ENCODE data around the gene INSM1. TPM values are rescaled to one million over a fixed set of nuclear protein-coding genes. Genes with fewer than 3 reads are reported as not detected.

Gene INSM1
- total RNA-seq, 5 donors from 2014 or later (not counting 1 experiment from before 2014, with no cell fraction given): not detected

GRCh38 chr20:20412750-20413149 lies 44.8 kb downstream of the INSM1 start:
- no peak for DNase-seq
- Histone ChIP-seq H3K27me3 (replicated peaks in 1 of 2; ENCODE audit: control insufficient read depth in 2 of 2, extremely low read depth in 1 of 2, insufficient read depth in 2 of 2, low read length in 1 of 2) (no peaks in the 10 kb centered on the region), H3K9me3 (no peaks in the 10 kb centered on the region), H3K4me1 (ENCODE audit: control insufficient read depth in 1 of 2, extremely low read depth in 1 of 2, insufficient read depth in 2 of 2, low read length in 2 of 2) (no peaks in the 10 kb centered on the region), H3K4me3 (ENCODE audit: control insufficient read depth in 1 of 2, extremely low read depth in 1 of 2, low read length in 1 of 2) (no peak overlapping the region), H3K27ac (ENCODE audit: low read length) (no peak overlapping the region), H3K36me3 (ENCODE audit: control insufficient read depth in 2 of 2, extremely low read depth in 1 of 2, insufficient read depth in 1 of 2, low read length in 1 of 2) (peaks cover 0 to 15% of the 10 kb centered on the region in 2 donors)
- Mint-ChIP-seq H3K9me3 (no peaks in the 10 kb centered on the region), H3K4me3 (no peak overlapping the region), H3K36me3 (peaks cover 26% of the 10 kb centered on the region), H3K27ac (no peak overlapping the region), H3K27me3 (no peaks in the 10 kb centered on the region), H3K4me1 (no peaks in the 10 kb centered on the region)
- CTCF ChIA-PET: no interaction called here
- ATAC-seq (replicated peaks in 1 of 4): no peak
- POLR2A ChIA-PET: no interaction called here
- 49% methylated on average over 6 of the region's 9 CpGs for WGBS (ENCODE audit: insufficient coverage)

- H3K27ac ChIP-seq (ENCODE audit: low read length): no peak overlapping the region
- Mint-ChIP-seq H3K4me3 (no peak overlapping the region), H3K36me3 (peaks cover 33% of the 10 kb centered on the region), H3K4me1 (peaks cover 0 to 6% (median 0%) of the 10 kb centered on the region in 3 donors), H3K27ac (no peak overlapping the region), H3K9me3 (no peaks in the 10 kb centered on the region), H3K27me3 (no peaks in the 10 kb centered on the region)
- DNase-seq: no peak
- no peaks in the 10 kb centered on the region for H3K9me3 ChIP-seq
- no peak for ATAC-seq (replicated peaks in 1 of 4)
- 97% methylated on average over 21 of the region's 21 CpGs for WGBS (ENCODE audit: insufficient coverage)
- no peaks in the 10 kb centered on the region for H3K4me1 ChIP-seq (ENCODE audit: control insufficient read depth in 1 of 2, extremely low read depth in 1 of 2, insufficient read depth in 2 of 2, low read length in 2 of 2)
- POLR2A ChIA-PET: no interaction called here
- CTCF ChIA-PET: no interaction called here
- no peaks in the 10 kb centered on the region for H3K27me3 ChIP-seq (replicated peaks in 1 of 2; ENCODE audit: control insufficient read depth in 2 of 2, extremely low read depth in 1 of 2, insufficient read depth in 2 of 2, low read length in 1 of 2)
- no peak overlapping the region for H3K4me3 ChIP-seq (ENCODE audit: control insufficient read depth in 1 of 2, extremely low read depth in 1 of 2, low read length in 1 of 2)
- H3K36me3 ChIP-seq (ENCODE audit: control insufficient read depth in 2 of 2, extremely low read depth in 1 of 2, insufficient read depth in 1 of 2, low read length in 1 of 2): peaks cover 0 to 15% of the 10 kb centered on the region in 2 donors
Observed at GRCh38 chr20:20413810-20414281, 45.9 kb downstream of the INSM1 start.

- H3K27ac ChIP-seq (ENCODE audit: low read length): no peak overlapping the region
- Mint-ChIP-seq H3K36me3 (peaks cover 31% of the 10 kb centered on the region), H3K27ac (no peak overlapping the region), H3K4me3 (no peak overlapping the region), H3K4me1 (peaks cover 0 to 6% (median 0%) of the 10 kb centered on the region in 3 donors), H3K9me3 (no peaks in the 10 kb centered on the region), H3K27me3 (no peaks in the 10 kb centered on the region)
- 83% methylated on average over 2 of the region's 5 CpGs for WGBS (ENCODE audit: insufficient coverage)
- H3K27me3 ChIP-seq (replicated peaks in 1 of 2; ENCODE audit: control insufficient read depth in 2 of 2, extremely low read depth in 1 of 2, insufficient read depth in 2 of 2, low read length in 1 of 2): no peaks in the 10 kb centered on the region
- no peaks in the 10 kb centered on the region for H3K4me1 ChIP-seq (ENCODE audit: control insufficient read depth in 1 of 2, extremely low read depth in 1 of 2, insufficient read depth in 2 of 2, low read length in 2 of 2)
- DNase-seq (no peak), ATAC-seq (replicated peaks in 1 of 4) (no peak)
- CTCF ChIA-PET: no interaction called here
- H3K36me3 ChIP-seq (ENCODE audit: control insufficient read depth in 2 of 2, extremely low read depth in 1 of 2, insufficient read depth in 1 of 2, low read length in 1 of 2): peaks cover 0 to 9% of the 10 kb centered on the region in 2 donors
- POLR2A ChIA-PET: no interaction called here
- H3K9me3 ChIP-seq: no peaks in the 10 kb centered on the region
- no peak overlapping the region for H3K4me3 ChIP-seq (ENCODE audit: control insufficient read depth in 1 of 2, extremely low read depth in 1 of 2, low read length in 1 of 2)
Observed at GRCh38 chr20:20414640-20415220, 46.8 kb downstream of the INSM1 start.

- no peaks in the 10 kb centered on the region for H3K9me3 Mint-ChIP-seq
- Histone ChIP-seq H3K27me3 (replicated peaks in 1 of 2; ENCODE audit: control insufficient read depth in 2 of 2, extremely low read depth in 1 of 2, insufficient read depth in 2 of 2, low read length in 1 of 2) (no peaks in the 10 kb centered on the region), H3K27ac (ENCODE audit: low read length) (no peak overlapping the region), H3K4me1 (ENCODE audit: control insufficient read depth in 1 of 2, extremely low read depth in 1 of 2, insufficient read depth in 2 of 2, low read length in 2 of 2) (no peaks in the 10 kb centered on the region), H3K36me3 (ENCODE audit: control insufficient read depth in 2 of 2, extremely low read depth in 1 of 2, insufficient read depth in 1 of 2, low read length in 1 of 2) (peaks cover 0 to 9% of the 10 kb centered on the region in 2 donors), H3K9me3 (no peaks in the 10 kb centered on the region), H3K4me3 (ENCODE audit: control insufficient read depth in 1 of 2, extremely low read depth in 1 of 2, low read length in 1 of 2) (no peak overlapping the region)
- ChIA-PET POLR2A (no interaction called here), CTCF (no interaction called here)
- ATAC-seq (replicated peaks in 1 of 4) (no peak), DNase-seq (no peak)
- H3K4me3 Mint-ChIP-seq: no peak overlapping the region
- no peaks in the 10 kb centered on the region for H3K27me3 Mint-ChIP-seq
- H3K27ac Mint-ChIP-seq: no peak overlapping the region
- H3K36me3 Mint-ChIP-seq: peaks cover 33% of the 10 kb centered on the region
- no CpG with 5 or more reads among the region's 1 CpG for WGBS (ENCODE audit: insufficient coverage)
- H3K4me1 Mint-ChIP-seq: peaks cover 0 to 6% (median 0%) of the 10 kb centered on the region in 3 donors
Observed at GRCh38 chr20:20415321-20415720, 47.4 kb downstream of the INSM1 start.

- Histone ChIP-seq H3K36me3 (ENCODE audit: control insufficient read depth in 2 of 2, extremely low read depth in 1 of 2, insufficient read depth in 1 of 2, low read length in 1 of 2) (peaks cover 0 to 5% of the 10 kb centered on the region in 2 donors), H3K4me3 (ENCODE audit: control insufficient read depth in 1 of 2, extremely low read depth in 1 of 2, low read length in 1 of 2) (no peak overlapping the region), H3K27me3 (replicated peaks in 1 of 2; ENCODE audit: control insufficient read depth in 2 of 2, extremely low read depth in 1 of 2, insufficient read depth in 2 of 2, low read length in 1 of 2) (no peaks in the 10 kb centered on the region), H3K9me3 (no peaks in the 10 kb centered on the region), H3K27ac (ENCODE audit: low read length) (no peak overlapping the region), H3K4me1 (ENCODE audit: control insufficient read depth in 1 of 2, extremely low read depth in 1 of 2, insufficient read depth in 2 of 2, low read length in 2 of 2) (no peaks in the 10 kb centered on the region)
- ChIA-PET CTCF (no interaction called here), POLR2A (no interaction called here)
- WGBS (ENCODE audit: insufficient coverage): no CpG with 5 or more reads among the region's 8 CpGs
- Mint-ChIP-seq H3K36me3 (peaks cover 36% of the 10 kb centered on the region), H3K4me1 (peaks cover 0 to 11% (median 0%) of the 10 kb centered on the region in 3 donors), H3K4me3 (no peak overlapping the region), H3K27me3 (no peaks in the 10 kb centered on the region), H3K9me3 (no peaks in the 10 kb centered on the region), H3K27ac (no peak overlapping the region)
- DNase-seq: no peak
- no peak for ATAC-seq (replicated peaks in 1 of 4)
Observed at GRCh38 chr20:20417876-20418676, 50.2 kb downstream of the INSM1 start.

Data from T-cell (primary cell).